Activated B cell treated with CpG ODN at 0.5 μM for 24 hours (primary cell): ENCODE measurements around the gene GPR33. TPM values are rescaled to one million over a fixed set of nuclear protein-coding genes. Genes with fewer than 3 reads are reported as not detected.
"Not testable (repeated sequence)": the region's sequence is repeated elsewhere in the genome, so short reads cannot be mapped to it uniquely, and the experiment has no call there.

Experiments used
- ATAC-seq: fragments of 200-7000 bp; cut with Tn5 transposase; one replicate; pipeline ENCODE4 v1.10.0; 2021; ENCODE audit warnings: low read depth, mild to moderate bottlenecking, moderate library complexity
- CTCF ChIA-PET: fragments of 350-600 bp; sonication (Branson Sonifier 250); formaldehyde crosslinking; loops from one replicate; lab custom pipeline; 2021; ENCODE audit warnings: antibody characterized with exemption; lab: Charles Lee
- POLR2A ChIA-PET: fragments of 350-600 bp; sonication (Branson Sonifier 250); formaldehyde crosslinking; loops from one replicate; lab custom pipeline; 2021; ENCODE audit warnings: antibody characterized with exemption; lab: Charles Lee
- DNase-seq: peaks from one replicate; pipeline ENCODE4 v3.0.0; 2022
- H3K27ac Mint-ChIP-seq: one replicate; pipeline ENCODE4 v1.8.0; 2020; ENCODE audit warnings: mixed read lengths
- H3K27me3 Mint-ChIP-seq: one replicate; pipeline ENCODE4 v1.8.0; 2021; ENCODE audit warnings: mixed read lengths
- H3K36me3 Mint-ChIP-seq: one replicate; pipeline ENCODE4 v1.8.0; 2021; ENCODE audit warnings: low read depth, mixed read lengths
- H3K4me1 Mint-ChIP-seq: one replicate; pipeline ENCODE4 v1.8.0; 2021; ENCODE audit warnings: mixed read lengths
- H3K4me3 Mint-ChIP-seq: one replicate; pipeline ENCODE4 v1.8.0; 2020; ENCODE audit warnings: mild to moderate bottlenecking, mixed read lengths
- H3K9me3 Mint-ChIP-seq: one replicate; pipeline ENCODE4 v1.8.0; 2020; ENCODE audit warnings: mixed read lengths
- intact Hi-C: fragments of 100-400 bp; cut with micrococcal nuclease; formaldehyde crosslinking; loops from one replicate; pipeline ENCODE4 v1.15.1; 2024
- total RNA-seq: library from RNA; stranded (reverse); gene quantifications from 2 replicates; pipeline ENCODE4 v1.2.3, GENCODE V29; 2022
- TF ChIP-seq, protein P1 (sequence below): fragments of 200-600 bp; IDR thresholded peaks from one replicate; pipeline ENCODE4 v1.8.0; 2022; ENCODE audit warnings: antibody characterized with exemption, mild to moderate bottlenecking

The GPR33 gene
- total RNA-seq, 1 donor from 2014 or later = not detected

DNA sequence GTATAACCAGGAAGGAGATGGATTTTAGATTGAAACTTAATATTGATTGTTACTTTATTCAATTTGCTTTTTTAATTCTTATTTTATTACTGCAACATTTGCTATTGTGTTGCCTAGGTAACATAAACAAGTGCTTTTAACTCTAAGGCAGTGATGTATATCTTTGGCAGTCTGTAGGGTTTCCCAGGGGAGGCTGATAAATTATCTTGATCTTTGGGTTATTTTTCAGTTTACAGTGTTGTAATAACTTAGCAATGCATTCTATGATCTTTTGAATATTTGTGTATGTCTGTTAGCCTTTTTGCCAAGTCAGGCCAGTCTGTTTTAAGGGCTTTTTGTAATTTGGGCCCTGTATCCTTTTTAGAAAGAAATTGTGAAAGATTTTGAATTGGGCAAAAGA is 22.7 kb downstream of the GPR33 start:
- Mint-ChIP-seq H3K27ac (no peak overlapping the region), H3K4me1 (peaks cover 7% of the 10 kb centered on the region), H3K4me3 (no peak overlapping the region), H3K27me3 (no peaks in the 10 kb centered on the region), H3K9me3 (no peaks in the 10 kb centered on the region), H3K36me3 (no peaks in the 10 kb centered on the region)
- ChIA-PET POLR2A (no interaction called here), CTCF (no interaction called here)
- intact Hi-C loops = no loop called here
- DNase-seq = no peak
- TF ChIP-seq, protein P1, sequence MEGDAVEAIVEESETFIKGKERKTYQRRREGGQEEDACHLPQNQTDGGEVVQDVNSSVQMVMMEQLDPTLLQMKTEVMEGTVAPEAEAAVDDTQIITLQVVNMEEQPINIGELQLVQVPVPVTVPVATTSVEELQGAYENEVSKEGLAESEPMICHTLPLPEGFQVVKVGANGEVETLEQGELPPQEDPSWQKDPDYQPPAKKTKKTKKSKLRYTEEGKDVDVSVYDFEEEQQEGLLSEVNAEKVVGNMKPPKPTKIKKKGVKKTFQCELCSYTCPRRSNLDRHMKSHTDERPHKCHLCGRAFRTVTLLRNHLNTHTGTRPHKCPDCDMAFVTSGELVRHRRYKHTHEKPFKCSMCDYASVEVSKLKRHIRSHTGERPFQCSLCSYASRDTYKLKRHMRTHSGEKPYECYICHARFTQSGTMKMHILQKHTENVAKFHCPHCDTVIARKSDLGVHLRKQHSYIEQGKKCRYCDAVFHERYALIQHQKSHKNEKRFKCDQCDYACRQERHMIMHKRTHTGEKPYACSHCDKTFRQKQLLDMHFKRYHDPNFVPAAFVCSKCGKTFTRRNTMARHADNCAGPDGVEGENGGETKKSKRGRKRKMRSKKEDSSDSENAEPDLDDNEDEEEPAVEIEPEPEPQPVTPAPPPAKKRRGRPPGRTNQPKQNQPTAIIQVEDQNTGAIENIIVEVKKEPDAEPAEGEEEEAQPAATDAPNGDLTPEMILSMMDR = no peak
- ATAC-seq = no peak

DNA sequence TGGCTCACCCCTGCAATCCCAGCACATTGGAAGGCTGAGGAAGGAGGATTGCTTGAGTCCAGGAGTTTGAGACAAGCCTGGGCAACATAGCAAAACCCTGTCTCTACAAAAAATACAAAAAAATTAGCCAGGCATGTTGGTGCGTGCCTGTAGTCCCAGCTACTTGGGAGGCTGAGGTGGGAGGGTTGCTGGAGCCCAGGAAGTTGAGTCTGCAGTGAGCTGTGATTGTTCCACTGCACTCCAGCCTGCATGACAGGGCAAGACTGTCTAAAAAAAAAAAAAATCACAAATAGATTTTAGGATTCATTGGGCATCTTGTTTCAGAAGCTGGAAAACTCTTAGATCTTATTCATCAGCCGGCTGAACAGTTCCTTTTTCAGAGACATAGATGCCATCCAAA is 25.4 kb downstream of the GPR33 start:
- ATAC-seq, H3K27ac Mint-ChIP-seq, H3K9me3 Mint-ChIP-seq, CTCF ChIA-PET, DNase-seq, H3K27me3 Mint-ChIP-seq, H3K36me3 Mint-ChIP-seq, H3K4me3 Mint-ChIP-seq, intact Hi-C loops: not testable (repeated sequence)
- peaks cover 18% of the 10 kb centered on the region for H3K4me1 Mint-ChIP-seq
- POLR2A ChIA-PET = interaction anchor here (1.3 kb wide), 1 partner anchor 42 kb away, joined by 4 read pairs; the partner anchor contains the start of gene HEATR5A

DNA sequence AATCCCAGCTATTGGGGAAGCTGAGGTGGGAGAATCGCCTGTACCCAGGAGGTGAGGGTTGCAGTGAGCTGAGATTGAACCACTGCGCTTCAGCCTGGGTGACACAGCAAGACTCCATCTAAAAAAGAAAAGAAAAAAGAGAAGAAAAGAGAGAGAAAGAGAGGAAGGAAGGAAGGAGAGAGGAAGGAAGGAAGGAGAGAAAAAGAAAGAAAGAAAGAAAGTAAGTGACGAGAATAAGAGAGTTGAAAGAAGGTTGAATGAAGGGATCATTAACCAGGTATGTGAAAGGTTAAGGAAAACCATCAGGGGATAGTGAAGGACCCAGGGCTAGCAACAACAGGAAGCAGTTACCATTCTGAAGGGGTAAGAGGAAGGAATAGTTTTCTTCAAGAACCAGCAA is 26.3 kb downstream of the GPR33 start:
- peaks cover 24% of the 10 kb centered on the region for H3K4me1 Mint-ChIP-seq
- no peaks in the 10 kb centered on the region for H3K36me3 Mint-ChIP-seq
- CTCF ChIA-PET = no interaction called here
- TF ChIP-seq, protein P1 = no peak
- POLR2A ChIA-PET = no interaction called here
- DNase-seq (no peak), ATAC-seq (no peak)
- H3K9me3 Mint-ChIP-seq = no peaks in the 10 kb centered on the region
- H3K27me3 Mint-ChIP-seq = no peaks in the 10 kb centered on the region
- H3K4me3 Mint-ChIP-seq = no peak overlapping the region
- H3K27ac Mint-ChIP-seq = no peak overlapping the region
- intact Hi-C loops = no loop called here

DNA sequence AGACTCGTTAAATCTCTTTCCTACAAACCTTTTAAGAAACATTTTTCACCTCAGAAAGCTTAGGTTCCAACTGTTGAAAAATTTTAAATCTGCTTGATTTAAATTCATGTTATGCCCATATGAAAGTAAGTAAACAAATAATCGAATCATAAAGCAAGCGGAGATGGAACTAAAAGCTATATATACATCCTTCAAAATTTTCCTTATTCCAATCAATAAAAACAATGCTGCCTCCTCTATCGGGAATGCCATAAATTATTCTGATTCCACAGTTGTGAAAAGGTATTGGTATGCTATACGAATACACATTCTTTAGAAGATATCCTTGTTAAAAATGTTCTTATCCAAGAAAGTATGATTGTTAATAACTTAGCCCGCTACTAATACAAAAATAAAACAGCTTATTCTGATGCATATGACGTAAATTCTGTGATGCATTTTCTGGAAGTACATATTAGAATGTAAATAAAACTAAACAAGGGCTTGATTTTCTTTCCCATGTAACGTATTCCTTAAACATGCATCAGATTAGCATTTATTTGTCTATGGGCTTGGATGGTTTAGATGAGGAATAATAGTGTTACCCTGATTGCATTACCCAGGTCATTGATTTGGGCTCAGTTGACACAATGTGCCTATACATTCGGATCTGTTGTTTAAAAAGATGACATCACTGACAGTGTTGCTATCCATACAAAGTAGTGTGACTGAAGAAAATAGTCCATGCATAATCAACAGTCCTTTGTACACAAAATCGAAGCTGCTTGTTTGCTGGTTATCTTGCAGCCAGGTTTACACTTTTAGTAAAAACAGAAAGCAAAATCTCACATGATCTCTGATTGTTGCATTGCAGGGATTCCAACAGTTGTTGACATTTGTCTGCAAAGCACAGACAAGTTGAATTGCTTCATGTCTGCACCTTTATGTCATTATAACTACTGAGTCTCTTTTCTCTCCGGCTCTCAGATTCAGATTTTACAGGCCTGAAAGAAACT is 29.9 kb downstream of the GPR33 start:
- H3K4me1 Mint-ChIP-seq = peaks cover 32% of the 10 kb centered on the region
- ATAC-seq (no peak), DNase-seq (no peak)
- H3K27ac Mint-ChIP-seq = peak overlapping the region; percentile 96
- H3K27me3 Mint-ChIP-seq = no peaks in the 10 kb centered on the region
- ChIA-PET CTCF (interaction anchor here (0.9 to 2.0 kb wide), 4 partner anchors 8 to 796 kb away, joined by 3 to 8 read pairs (median 3); no protein-coding TSS in a partner anchor), POLR2A (interaction anchor here (0.5 to 2.2 kb wide), 18 partner anchors 9 to 836 kb away, joined by 3 to 22 read pairs (median 4); partner anchors contain the start of genes GPR33, HEATR5A, HECTD1 and NUBPL)
- TF ChIP-seq, protein P1 = no peak
- intact Hi-C loops = loop anchor here (1.0 to 5.0 kb wide), 9 partner anchors 31 to 794 kb away; partner anchors contain the start of genes ARHGAP5, HEATR5A, NUBPL and RNU6-8
- H3K9me3 Mint-ChIP-seq = no peaks in the 10 kb centered on the region
- H3K36me3 Mint-ChIP-seq = peaks cover 2% of the 10 kb centered on the region
- peak overlapping the region; percentile 99 for H3K4me3 Mint-ChIP-seq

DNA sequence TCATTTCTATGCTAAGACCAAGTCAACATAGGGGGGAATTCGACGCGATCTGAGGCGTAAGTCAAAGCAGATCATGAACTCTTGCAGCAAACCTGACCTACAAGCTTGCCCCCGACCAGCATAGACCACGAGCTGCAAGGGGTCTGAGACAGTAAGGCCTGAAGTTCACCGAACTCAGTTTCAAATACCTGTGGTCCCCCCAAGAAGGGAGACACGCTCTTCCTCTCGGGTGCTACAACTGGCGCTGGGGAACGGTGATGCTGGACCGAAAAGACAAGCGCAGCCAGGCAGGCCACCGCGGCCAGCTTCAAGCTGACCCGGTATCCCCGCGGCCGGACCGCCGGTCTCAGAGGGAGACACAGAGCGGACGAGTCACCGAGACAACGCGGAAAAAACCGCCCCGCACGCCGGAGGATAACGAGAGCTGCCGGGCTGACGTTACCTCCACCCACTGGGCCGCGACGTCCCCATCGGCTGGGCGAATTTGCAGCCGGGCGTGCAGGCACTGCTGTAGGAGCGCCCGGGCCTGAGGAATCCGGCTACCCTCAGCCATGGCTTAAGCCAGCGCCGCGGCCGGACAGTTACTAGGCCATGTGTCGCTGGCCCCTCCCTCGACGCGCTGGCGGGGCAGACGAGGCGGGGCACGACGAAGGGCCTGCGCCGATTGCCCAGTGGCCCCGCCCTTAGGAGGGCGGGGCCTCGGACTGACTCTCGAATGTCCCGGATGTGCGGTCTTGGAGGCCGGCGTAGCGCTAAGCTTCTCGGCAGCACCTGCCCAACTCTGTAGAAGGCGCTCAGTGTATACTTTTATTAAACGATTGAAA is 30.8 kb downstream of the GPR33 start, which contains the start of gene DTD2:
Gene DTD2, minus strand, starts transcription at position 666 of the 824 bp plus-strand sequence. Its CDS starts 113 bp downstream, at position 553.
- CTCF ChIA-PET = interaction anchor here (1.2 to 2.0 kb wide), 2 partner anchors 617 to 797 kb away, joined by 3 to 8 read pairs; no protein-coding TSS in a partner anchor
- ATAC-seq = peak; percentile 98
- POLR2A ChIA-PET = interaction anchor here (0.5 to 2.2 kb wide), 17 partner anchors 22 to 835 kb away, joined by 3 to 22 read pairs (median 4); partner anchors contain the start of genes GPR33, HEATR5A, HECTD1 and NUBPL

More for the DNA sequence above, 30.8 kb downstream of the GPR33 start, which contains the start of gene DTD2:
- TF ChIP-seq, protein P1 = no peak
- Mint-ChIP-seq H3K4me3 (peak within 1 kb of the TSS; percentile 99), H3K27ac (peak within 1 kb of the TSS; percentile 96), H3K4me1 (peaks cover 31% of the 10 kb centered on the region), H3K36me3 (peaks cover 9% of the 10 kb centered on the region), H3K9me3 (no peaks in the 10 kb centered on the region), H3K27me3 (no peaks in the 10 kb centered on the region)
- intact Hi-C loops = loop anchor here (1.0 to 5.0 kb wide), 9 partner anchors 32 to 795 kb away; partner anchors contain the start of genes ARHGAP5, HEATR5A, NUBPL and RNU6-8
- peak; percentile 82 for DNase-seq
